ENCODE data around the gene BICD1.

The BICD1 gene

DNA sequence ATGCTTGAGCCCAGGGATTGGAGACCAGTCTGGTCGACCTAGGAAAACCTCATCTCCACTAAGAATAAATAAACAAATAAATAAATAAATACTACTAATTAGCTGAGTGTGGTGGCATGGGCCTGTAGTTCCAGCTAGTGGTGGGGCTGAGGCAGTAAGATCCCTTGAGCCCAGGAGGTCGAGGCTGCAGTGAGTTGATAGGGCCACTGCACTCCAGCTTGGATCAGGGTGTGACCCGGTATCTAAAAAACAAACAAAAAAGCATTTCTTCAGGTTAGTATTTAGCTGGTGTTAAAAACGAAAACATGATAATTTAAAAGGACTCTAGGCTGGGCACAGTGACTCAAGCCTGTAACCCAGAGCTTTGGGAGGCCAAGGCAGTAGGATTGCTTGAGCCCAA lies 291.5 kb downstream of the BICD1 start:
- no peak overlapping the region for H3K27ac Mint-ChIP-seq
- H3K36me3 Mint-ChIP-seq (ENCODE audit: low read depth) = no peaks in the 10 kb centered on the region
- H3K27me3 Mint-ChIP-seq (ENCODE audit: low read depth) = peaks cover 51% of the 10 kb centered on the region
- H3K4me3 Mint-ChIP-seq = peak overlapping the region; percentile 78 to 84 (median 84)
- TF ChIP-seq, protein P1, sequence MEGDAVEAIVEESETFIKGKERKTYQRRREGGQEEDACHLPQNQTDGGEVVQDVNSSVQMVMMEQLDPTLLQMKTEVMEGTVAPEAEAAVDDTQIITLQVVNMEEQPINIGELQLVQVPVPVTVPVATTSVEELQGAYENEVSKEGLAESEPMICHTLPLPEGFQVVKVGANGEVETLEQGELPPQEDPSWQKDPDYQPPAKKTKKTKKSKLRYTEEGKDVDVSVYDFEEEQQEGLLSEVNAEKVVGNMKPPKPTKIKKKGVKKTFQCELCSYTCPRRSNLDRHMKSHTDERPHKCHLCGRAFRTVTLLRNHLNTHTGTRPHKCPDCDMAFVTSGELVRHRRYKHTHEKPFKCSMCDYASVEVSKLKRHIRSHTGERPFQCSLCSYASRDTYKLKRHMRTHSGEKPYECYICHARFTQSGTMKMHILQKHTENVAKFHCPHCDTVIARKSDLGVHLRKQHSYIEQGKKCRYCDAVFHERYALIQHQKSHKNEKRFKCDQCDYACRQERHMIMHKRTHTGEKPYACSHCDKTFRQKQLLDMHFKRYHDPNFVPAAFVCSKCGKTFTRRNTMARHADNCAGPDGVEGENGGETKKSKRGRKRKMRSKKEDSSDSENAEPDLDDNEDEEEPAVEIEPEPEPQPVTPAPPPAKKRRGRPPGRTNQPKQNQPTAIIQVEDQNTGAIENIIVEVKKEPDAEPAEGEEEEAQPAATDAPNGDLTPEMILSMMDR (IDR thresholded peaks at IDR 0.05; ENCODE audit: unreplicated experiment in 3 of 3) = no peak
- no peaks in the 10 kb centered on the region for H3K9me3 Mint-ChIP-seq
- H3K4me1 Mint-ChIP-seq = peaks cover 16% of the 10 kb centered on the region

DNA sequence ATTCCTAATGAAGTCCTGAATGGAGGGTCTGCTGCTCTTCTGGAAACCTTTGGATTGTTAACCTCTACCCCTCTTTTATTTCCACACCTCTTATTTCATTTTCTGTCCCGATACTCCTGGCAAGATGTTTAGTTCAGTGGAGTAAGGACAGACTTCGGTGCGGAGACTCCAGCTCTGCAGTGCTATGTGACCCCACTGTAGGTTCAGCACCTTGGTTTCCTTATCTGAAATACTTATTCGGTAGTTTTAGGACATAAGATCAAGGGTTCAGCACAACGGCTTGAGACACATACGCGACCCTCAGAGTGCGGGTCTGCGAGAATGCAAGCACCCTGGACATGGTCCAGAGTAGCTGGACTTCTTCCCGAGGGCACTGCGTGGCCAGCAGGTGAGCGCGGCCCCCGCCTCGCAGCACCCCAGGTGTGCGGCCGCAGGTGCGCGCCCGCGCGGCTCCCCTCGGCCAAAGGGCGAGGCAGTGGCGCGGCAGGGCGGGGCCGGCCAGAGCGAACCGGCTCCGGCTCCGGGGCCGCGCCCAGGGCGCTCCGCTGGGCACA lies 292.2 kb downstream of the BICD1 start:
- Mint-ChIP-seq H3K27me3 (ENCODE audit: low read depth) (peaks cover 55% of the 10 kb centered on the region), H3K27ac (peak overlapping the region in 2 of 3 experiments; percentile 61 to 62), H3K9me3 (no peaks in the 10 kb centered on the region), H3K36me3 (ENCODE audit: low read depth) (no peaks in the 10 kb centered on the region), H3K4me1 (peaks cover 16% of the 10 kb centered on the region), H3K4me3 (peak overlapping the region; percentile 82 to 99 (median 84))
- TF ChIP-seq, protein P1 (IDR thresholded peaks at IDR 0.05; ENCODE audit: unreplicated experiment in 3 of 3) = no peak

GRCh38 chr12:32399370-32400113 lies 292.9 kb downstream of the BICD1 start, which contains the start of gene FGD4:
Gene FGD4 (plus strand): TSS chr12:32399558.
- Mint-ChIP-seq H3K36me3 (ENCODE audit: low read depth) (no peaks in the 10 kb centered on the region), H3K27me3 (ENCODE audit: low read depth) (peaks cover 58% of the 10 kb centered on the region), H3K4me3 (peak within 1 kb of the TSS; percentile 96 to 99 (median 99)), H3K4me1 (peaks cover 16% of the 10 kb centered on the region), H3K27ac (peak within 1 kb of the TSS; percentile 62 to 97 (median 70)), H3K9me3 (no peaks in the 10 kb centered on the region)
- TF ChIP-seq, protein P1 (IDR thresholded peaks at IDR 0.05; ENCODE audit: unreplicated experiment in 3 of 3) = peak; percentile 38 to 56 (median 47)

- H3K27ac Mint-ChIP-seq = peak overlapping the region; percentile 14 to 91 (median 52)
- H3K36me3 Mint-ChIP-seq (ENCODE audit: low read depth) = no peaks in the 10 kb centered on the region
- peaks cover 58% of the 10 kb centered on the region for H3K27me3 Mint-ChIP-seq (ENCODE audit: low read depth)
- H3K4me1 Mint-ChIP-seq = peaks cover 16% of the 10 kb centered on the region
- H3K9me3 Mint-ChIP-seq = no peaks in the 10 kb centered on the region
- TF ChIP-seq, protein P1 (IDR thresholded peaks at IDR 0.05; ENCODE audit: unreplicated experiment in 3 of 3) = no peak
- H3K4me3 Mint-ChIP-seq = peak overlapping the region; percentile 83 to 99 (median 83)
These were observed 293.5 kb downstream of the BICD1 start for GRCh38 chr12:32400114-32400672.

DNA sequence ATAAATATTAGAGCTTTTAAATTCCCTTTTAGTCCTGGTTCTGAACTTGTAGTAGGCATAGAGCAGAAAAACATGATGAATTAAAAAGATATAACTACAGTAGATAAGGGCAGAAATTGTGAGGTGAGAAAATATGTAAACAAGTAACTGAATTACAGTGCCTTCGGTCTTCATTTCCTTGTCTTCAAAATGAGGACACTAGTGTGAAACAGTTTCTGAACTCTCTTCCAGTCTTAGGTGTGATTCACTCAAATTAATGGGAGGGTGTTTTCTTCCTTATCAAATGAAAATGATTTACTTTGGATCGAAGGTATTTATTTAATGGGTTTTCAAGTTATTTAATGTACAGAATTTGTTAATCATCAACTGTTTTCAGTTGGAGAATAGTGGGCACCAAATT lies 294.2 kb downstream of the BICD1 start:
- peak overlapping the region; percentile 83 to 99 (median 83) for H3K4me3 Mint-ChIP-seq
- H3K36me3 Mint-ChIP-seq (ENCODE audit: low read depth) = no peaks in the 10 kb centered on the region
- peaks cover 16% of the 10 kb centered on the region for H3K4me1 Mint-ChIP-seq
- H3K27ac Mint-ChIP-seq = peak overlapping the region; percentile 14 to 91 (median 52)
- TF ChIP-seq, protein P1 (IDR thresholded peaks at IDR 0.05; ENCODE audit: unreplicated experiment in 3 of 3) = no peak
- H3K27me3 Mint-ChIP-seq (ENCODE audit: low read depth) = peaks cover 62% of the 10 kb centered on the region
- no peaks in the 10 kb centered on the region for H3K9me3 Mint-ChIP-seq

Measured in nephron (organoid).